ENCODE measurements around the gene IRX1. TPM values are rescaled to one million over a fixed set of nuclear protein-coding genes. Genes with fewer than 3 reads are reported as not detected.

Gene IRX1
- total and polyA plus RNA-seq, 2 of the 13 experiments (the other 11 are each of a cell fraction or from before 2014, with no cell fraction given), result not detected

- intact Hi-C loops (cut with micrococcal nuclease; ENCODE audit: unreplicated experiment), result no loop called here
- ATAC-seq, result no peak
- CTCF ChIA-PET (ENCODE audit: low intra/inter-chr PET ratio, low total read pairs), result no interaction called here
- Histone ChIP-seq H3K4me3 (replicated peaks in 1 of 3; ENCODE audit: insufficient read depth in 1 of 3, low read depth in 2 of 3, low read length in 3 of 3) (no peak overlapping the region), H3K4me2 (ENCODE audit: low read depth, low read length) (no peak overlapping the region), H3K36me3 (replicated peaks in 1 of 2; ENCODE audit: control insufficient read depth in 1 of 2, insufficient read depth in 2 of 2, low read length in 2 of 2) (no peaks in the 10 kb centered on the region), H3K4me1 (ENCODE audit: insufficient read depth, low read length) (no peaks in the 10 kb centered on the region), H3K9ac (ENCODE audit: insufficient read depth, low read depth, low read length) (no peak overlapping the region), H3K9me3 (ENCODE audit: low read length) (no peaks in the 10 kb centered on the region), H3K27ac (ENCODE audit: extremely low read length, insufficient read depth, low read length) (no peak overlapping the region), H4K20me1 (ENCODE audit: insufficient read depth, low read length) (no peaks in the 10 kb centered on the region), H2AFZ (ENCODE audit: low read length) (no peak overlapping the region), H3K79me2 (ENCODE audit: insufficient read depth, low read length) (no peaks in the 10 kb centered on the region), H3K27me3 (ENCODE audit: control insufficient read depth in 1 of 2, insufficient read depth in 2 of 2, low read length in 2 of 2) (peaks cover 0 to 4% of the 10 kb centered on the region in 2 experiments; a peak in 3 of 5 replicates)
- POLR2A ChIA-PET, result no interaction called here
- FAIRE-seq, result no peak
- WGBS (ENCODE audit: low lambda C conversion rate), result 5% methylated on average over 3 of the region's 9 CpGs
- no TSS peak for BruUV-seq (replicated peaks)
- DNase-seq (ENCODE audit: low spot score), result no peak
- in situ Hi-C loops (cut with HindIII; ENCODE audit: extremely low pct_ligation_motif_present, low pct_unique_long_range_greater_than_20kb), result no loop called here
- no peak for TF ChIP-seq MLLT10 (CRISPR knock-in tag; IDR thresholded peaks at IDR 0.05)
- TF ChIP-seq MAZ (IDR thresholded peaks at IDR 0.05; ENCODE audit: borderline replicate concordance, low read depth, low read length), result no peak
- TF ChIP-seq MAZ (CRISPR knock-in tag; IDR thresholded peaks at IDR 0.05; ENCODE audit: low read depth), result no peak
- TF ChIP-seq ZZZ3 (CRISPR knock-in tag; IDR thresholded peaks at IDR 0.05; ENCODE audit: borderline replicate concordance), result no peak
- TF ChIP-seq, protein P1, sequence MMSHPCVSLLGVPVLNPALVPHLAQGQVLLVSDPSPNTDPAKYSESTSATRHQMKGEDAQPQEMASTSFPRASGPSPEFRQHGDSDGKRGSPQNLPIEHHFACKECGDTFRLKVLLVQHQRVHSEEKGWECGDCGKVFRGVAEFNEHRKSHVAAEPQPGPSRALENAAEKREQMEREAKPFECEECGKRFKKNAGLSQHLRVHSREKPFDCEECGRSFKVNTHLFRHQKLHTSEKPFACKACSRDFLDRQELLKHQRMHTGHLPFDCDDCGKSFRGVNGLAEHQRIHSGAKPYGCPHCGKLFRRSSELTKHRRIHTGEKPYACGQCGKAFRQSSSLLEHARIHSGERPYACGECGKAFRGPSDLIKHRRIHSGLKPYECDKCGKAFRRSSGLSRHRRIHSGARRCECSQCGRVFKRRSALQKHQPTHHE (CRISPR knock-in tag; IDR thresholded peaks at IDR 0.05; ENCODE audit: borderline replicate concordance), result no peak
- no peak for TF ChIP-seq ZNF891 (CRISPR knock-in tag; IDR thresholded peaks at IDR 0.05)
- no peak for TF ChIP-seq KDM5A (IDR thresholded peaks at IDR 0.05; ENCODE audit: borderline replicate concordance, low read length)
- TF ChIP-seq ZMAT3 (CRISPR knock-in tag; conservative IDR thresholded peaks at IDR 0.05), result no peak
- no peak for TF ChIP-seq ZFP36L2 (CRISPR knock-in tag; IDR thresholded peaks at IDR 0.05)
- TF ChIP-seq SAP130 (CRISPR knock-in tag; IDR thresholded peaks at IDR 0.05; ENCODE audit: low read depth), result no peak
- TF ChIP-seq ZNF547 (CRISPR knock-in tag; IDR thresholded peaks at IDR 0.05), result no peak
- TF ChIP-seq ZNF883 (CRISPR knock-in tag; IDR thresholded peaks at IDR 0.05; ENCODE audit: not compliant biosample characterization), result no peak
- no peak for TF ChIP-seq ZNF318 (CRISPR knock-in tag; IDR thresholded peaks at IDR 0.05)
- TF ChIP-seq ZNF567 (CRISPR knock-in tag; IDR thresholded peaks at IDR 0.05; ENCODE audit: borderline replicate concordance), result no peak
- TF ChIP-seq NFKBIZ (CRISPR knock-in tag; IDR thresholded peaks at IDR 0.05), result no peak
- TF ChIP-seq ZFP36 (IDR thresholded peaks at IDR 0.05; ENCODE audit: borderline replicate concordance, low read depth, low read length, partially characterized antibody), result no peak
- TF ChIP-seq ATAD3A (CRISPR knock-in tag; IDR thresholded peaks at IDR 0.05), result no peak
Observed at GRCh38 chr5:3622961-3623360, 27.3 kb downstream of the IRX1 start.

Measured in HepG2 (cell line).